BE2C (cell line): ENCODE results near the gene APOBEC3A.
"Not testable (repeated sequence)": the region's sequence is repeated elsewhere in the genome, so short reads cannot be mapped to it uniquely, and the experiment has no call there.

ENCODE experiments used
- DNase-seq: peaks from one replicate; pipeline ENCODE4 v3.0.0-alpha.2; 2020
- H3K27me3 ChIP-seq: fragments of 250-450 bp; sonication (Bioruptor Pico); 2 replicates; pipeline ENCODE4 v1.5.1; 2020; ENCODE audit warnings: mild to moderate bottlenecking
- H3K36me3 ChIP-seq: fragments of 250-450 bp; sonication (Bioruptor Pico); 2 replicates; pipeline ENCODE4 v1.5.1; 2020; ENCODE audit warnings: mild to moderate bottlenecking
- H3K4me1 ChIP-seq: fragments of 250-450 bp; sonication (Bioruptor Pico); 2 replicates; pipeline ENCODE4 v1.5.1; 2020
- H3K4me3 ChIP-seq: 2 replicates; pipeline ENCODE4 v1.5.1; 2011; ENCODE audit warnings: low read depth, low read length
- H3K9me3 ChIP-seq: fragments of 250-450 bp; sonication (Bioruptor Pico); 2 replicates; pipeline ENCODE4 v1.5.1; 2020
- TF ChIP-seq, protein P1 (sequence below): IDR thresholded peaks from 2 replicates; pipeline ENCODE4 v1.5.1; 2012; ENCODE audit warnings: mild to moderate bottlenecking, low read depth, low read length

Gene APOBEC3A

DNA sequence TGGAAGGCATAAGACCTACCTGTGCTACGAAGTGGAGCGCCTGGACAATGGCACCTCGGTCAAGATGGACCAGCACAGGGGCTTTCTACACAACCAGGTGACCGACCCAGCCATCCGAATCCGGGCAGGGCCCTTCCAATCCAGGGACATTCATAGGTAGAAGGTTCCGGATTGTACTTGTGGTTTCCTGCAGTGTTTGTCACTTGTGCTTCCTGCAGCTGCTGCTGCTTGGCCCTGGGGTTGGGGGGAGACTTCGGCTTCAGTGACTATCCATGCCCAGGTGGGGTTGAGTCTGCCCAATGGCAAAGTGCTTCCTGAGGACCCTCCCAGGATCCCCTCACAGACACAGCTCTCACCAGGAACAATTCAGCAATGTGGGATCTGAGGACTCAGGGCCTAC is 2.2 kb downstream of the APOBEC3A start:
- H3K27me3 ChIP-seq, result no peaks in the 10 kb centered on the region
- DNase-seq, result no peak
- TF ChIP-seq, protein P1, sequence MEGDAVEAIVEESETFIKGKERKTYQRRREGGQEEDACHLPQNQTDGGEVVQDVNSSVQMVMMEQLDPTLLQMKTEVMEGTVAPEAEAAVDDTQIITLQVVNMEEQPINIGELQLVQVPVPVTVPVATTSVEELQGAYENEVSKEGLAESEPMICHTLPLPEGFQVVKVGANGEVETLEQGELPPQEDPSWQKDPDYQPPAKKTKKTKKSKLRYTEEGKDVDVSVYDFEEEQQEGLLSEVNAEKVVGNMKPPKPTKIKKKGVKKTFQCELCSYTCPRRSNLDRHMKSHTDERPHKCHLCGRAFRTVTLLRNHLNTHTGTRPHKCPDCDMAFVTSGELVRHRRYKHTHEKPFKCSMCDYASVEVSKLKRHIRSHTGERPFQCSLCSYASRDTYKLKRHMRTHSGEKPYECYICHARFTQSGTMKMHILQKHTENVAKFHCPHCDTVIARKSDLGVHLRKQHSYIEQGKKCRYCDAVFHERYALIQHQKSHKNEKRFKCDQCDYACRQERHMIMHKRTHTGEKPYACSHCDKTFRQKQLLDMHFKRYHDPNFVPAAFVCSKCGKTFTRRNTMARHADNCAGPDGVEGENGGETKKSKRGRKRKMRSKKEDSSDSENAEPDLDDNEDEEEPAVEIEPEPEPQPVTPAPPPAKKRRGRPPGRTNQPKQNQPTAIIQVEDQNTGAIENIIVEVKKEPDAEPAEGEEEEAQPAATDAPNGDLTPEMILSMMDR, result no peak
- no peaks in the 10 kb centered on the region for H3K36me3 ChIP-seq
- no peaks in the 10 kb centered on the region for H3K4me1 ChIP-seq
- no peak overlapping the region for H3K4me3 ChIP-seq
- H3K9me3 ChIP-seq, result no peaks in the 10 kb centered on the region

DNA sequence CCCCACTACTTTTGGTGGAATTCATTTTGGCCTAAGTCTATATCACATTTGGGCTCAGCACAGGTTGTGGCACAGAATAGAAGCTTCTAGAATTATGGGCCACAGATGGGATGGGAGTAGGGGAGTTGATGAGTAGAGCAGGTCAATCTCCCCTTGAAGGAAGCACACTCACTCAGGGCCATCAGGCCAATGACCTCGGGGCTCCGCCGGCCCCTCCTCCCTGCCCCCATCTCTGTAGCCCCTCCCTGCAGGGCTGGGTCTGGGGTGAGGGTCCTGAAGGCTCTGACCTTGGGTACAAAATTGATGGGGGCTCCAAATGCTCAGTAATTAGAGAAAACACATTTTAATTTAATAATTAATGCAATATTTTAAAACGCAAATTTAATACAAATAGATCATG is 3.3 kb downstream of the APOBEC3A start:
- DNase-seq, H3K4me1 ChIP-seq, H3K27me3 ChIP-seq, H3K4me3 ChIP-seq, H3K36me3 ChIP-seq, H3K9me3 ChIP-seq: not testable (repeated sequence)

DNA sequence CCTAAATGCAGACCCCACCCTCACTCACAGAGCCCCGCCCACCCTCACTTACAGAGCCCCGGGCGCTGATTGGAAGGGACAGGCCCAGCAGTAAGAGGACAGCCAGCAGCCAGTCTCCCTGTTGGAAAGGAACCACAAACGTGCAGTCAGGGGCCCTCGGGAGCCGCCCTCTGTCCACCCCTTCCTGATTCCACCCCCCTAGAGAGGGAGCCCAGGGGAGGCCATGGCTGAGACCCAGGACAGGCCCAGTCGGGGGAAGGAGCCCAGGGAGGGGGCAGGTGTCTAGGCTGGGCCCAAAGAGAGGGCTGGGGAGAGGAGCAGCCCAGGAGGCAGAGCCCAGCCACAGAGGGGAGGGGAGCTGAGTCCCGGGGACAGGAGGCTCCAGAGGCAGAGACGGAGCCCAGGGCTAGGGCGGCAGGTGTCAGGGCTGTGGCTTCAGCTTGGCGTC is 5.9 kb downstream of the APOBEC3A start:
- not testable (repeated sequence) for H3K4me3 ChIP-seq, H3K27me3 ChIP-seq, H3K36me3 ChIP-seq, H3K4me1 ChIP-seq, H3K9me3 ChIP-seq, DNase-seq

DNA sequence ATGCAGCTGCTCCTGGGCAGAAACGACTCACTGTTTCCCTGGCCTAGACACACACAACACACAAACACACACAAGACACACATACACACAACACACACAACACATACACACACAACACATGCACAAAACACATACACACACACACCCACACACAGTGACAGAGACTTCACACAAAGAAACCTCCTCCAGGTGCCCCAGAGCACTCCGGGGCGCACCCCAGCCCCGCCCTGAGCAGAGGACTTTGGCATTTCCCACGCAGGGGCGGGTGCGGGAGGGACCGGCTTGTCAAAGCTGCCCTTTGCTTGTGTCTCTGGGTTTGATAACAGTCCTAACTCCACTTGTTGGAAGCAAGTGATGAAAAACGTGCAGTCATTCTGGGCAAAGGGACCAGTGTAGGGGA is 6.5 kb downstream of the APOBEC3A start:
- no peaks in the 10 kb centered on the region for H3K9me3 ChIP-seq
- no peak overlapping the region for H3K4me3 ChIP-seq
- H3K4me1 ChIP-seq, result no peaks in the 10 kb centered on the region; the same call in 1 of the 2 replicates
- H3K36me3 ChIP-seq, result no peaks in the 10 kb centered on the region
- TF ChIP-seq, protein P1, result no peak
- DNase-seq, result no peak
- H3K27me3 ChIP-seq, result no peaks in the 10 kb centered on the region

DNA sequence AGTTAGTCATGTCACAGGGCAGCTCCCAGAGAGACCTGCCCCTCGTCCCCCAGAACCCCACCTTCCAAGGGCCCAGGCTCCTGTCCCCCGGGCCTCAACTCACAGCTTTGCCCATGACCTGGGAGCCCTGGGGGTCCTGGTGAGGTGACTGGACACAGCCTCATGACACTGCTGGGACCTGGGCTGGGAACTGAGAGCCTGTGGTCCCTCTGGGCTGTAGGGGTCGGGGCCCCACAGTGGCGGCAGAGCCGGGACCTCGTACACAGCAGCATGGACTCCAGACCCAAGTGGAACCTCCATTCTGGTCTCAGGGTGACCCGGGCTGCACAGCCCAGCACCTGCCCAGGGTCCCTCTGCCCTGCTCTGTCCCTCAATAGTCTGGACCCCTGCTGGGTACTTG is 6.9 kb downstream of the APOBEC3A start:
- no peaks in the 10 kb centered on the region; the same call in 1 of the 2 replicates for H3K4me1 ChIP-seq
- H3K36me3 ChIP-seq, result no peaks in the 10 kb centered on the region
- H3K9me3 ChIP-seq, result no peaks in the 10 kb centered on the region
- no peak overlapping the region for H3K4me3 ChIP-seq
- no peaks in the 10 kb centered on the region for H3K27me3 ChIP-seq
- TF ChIP-seq, protein P1, result no peak
- DNase-seq, result no peak

DNA sequence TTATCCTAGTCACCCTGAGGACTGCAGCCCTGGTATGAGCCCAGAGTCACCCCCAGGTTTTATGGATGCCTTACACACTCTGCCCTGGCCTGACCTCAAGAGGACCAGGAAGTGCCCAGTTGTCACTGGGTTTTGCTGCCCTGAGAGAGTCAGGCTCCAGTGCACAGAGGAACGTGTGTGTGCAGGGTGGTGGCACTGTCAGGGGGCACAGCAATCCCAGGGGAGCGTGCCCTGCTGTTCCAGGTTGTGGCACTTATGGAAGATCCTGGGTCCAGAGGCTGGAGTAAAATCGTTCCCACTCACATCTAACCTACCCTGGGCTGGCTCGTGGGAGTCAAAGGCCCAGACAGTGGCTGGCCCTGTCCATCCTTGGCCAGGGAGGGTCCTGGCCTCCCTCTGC is 7.6 kb downstream of the APOBEC3A start:
- no peaks in the 10 kb centered on the region; the same call in 1 of the 2 replicates for H3K4me1 ChIP-seq
- no peaks in the 10 kb centered on the region for H3K9me3 ChIP-seq
- H3K4me3 ChIP-seq, result no peak overlapping the region
- no peaks in the 10 kb centered on the region for H3K27me3 ChIP-seq
- TF ChIP-seq, protein P1, result no peak
- H3K36me3 ChIP-seq, result no peaks in the 10 kb centered on the region
- DNase-seq, result no peak

DNA sequence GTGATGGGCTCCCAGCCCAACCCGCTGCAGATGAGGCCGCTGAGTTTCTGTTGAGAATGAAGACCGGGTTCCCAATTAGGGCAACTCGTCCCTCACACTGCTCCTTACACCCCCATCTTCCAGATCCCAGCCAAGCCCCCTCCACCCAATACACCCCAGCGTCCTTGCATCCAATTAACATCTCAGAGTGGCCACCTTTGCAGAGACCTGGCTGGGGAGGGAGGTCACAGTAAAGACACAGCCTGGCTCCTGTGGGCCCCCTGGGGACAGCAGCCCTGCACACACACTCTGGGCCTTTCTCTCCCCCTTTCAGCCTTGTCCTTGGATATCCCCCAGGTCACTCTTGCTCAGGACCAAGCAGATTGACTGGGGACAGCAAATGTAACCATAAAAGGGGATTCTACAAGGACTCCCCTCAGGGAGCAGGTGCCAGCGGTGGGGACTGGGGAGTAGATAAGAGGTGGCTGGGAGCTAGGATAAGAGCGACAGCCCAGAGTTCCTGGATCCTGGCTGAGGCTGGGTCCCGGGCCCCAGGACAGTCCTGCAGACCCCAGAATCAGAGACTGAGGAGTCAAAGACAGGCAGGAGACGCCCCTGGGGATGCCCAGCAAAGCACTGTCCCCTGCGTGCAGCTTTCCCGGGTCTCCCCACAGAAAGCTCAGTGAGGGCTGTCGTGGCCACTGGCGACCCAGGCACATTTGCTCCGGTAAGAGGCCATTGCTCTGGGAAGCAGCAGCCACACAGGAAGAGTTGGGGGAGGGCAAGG is 8.4 kb downstream of the APOBEC3A start:
- Histone ChIP-seq H3K9me3 (no peaks in the 10 kb centered on the region), H3K4me3 (no peak overlapping the region), H3K27me3 (no peaks in the 10 kb centered on the region), H3K36me3 (no peaks in the 10 kb centered on the region), H3K4me1 (no peaks in the 10 kb centered on the region; the same call in 1 of the 2 replicates)
- TF ChIP-seq, protein P1, result no peak
- DNase-seq, result no peak
